GM19395 (cell line): ENCODE results near the gene FOXB1.

Experiments used
- ATAC-seq: cut with Tn5 transposase; IDR thresholded peaks from one replicate; pipeline ENCODE4 v1.9.1; 2021; ENCODE audit warnings: mild to moderate bottlenecking, moderate library complexity; ENCODE audit not compliant: unreplicated experiment

Gene FOXB1

DNA sequence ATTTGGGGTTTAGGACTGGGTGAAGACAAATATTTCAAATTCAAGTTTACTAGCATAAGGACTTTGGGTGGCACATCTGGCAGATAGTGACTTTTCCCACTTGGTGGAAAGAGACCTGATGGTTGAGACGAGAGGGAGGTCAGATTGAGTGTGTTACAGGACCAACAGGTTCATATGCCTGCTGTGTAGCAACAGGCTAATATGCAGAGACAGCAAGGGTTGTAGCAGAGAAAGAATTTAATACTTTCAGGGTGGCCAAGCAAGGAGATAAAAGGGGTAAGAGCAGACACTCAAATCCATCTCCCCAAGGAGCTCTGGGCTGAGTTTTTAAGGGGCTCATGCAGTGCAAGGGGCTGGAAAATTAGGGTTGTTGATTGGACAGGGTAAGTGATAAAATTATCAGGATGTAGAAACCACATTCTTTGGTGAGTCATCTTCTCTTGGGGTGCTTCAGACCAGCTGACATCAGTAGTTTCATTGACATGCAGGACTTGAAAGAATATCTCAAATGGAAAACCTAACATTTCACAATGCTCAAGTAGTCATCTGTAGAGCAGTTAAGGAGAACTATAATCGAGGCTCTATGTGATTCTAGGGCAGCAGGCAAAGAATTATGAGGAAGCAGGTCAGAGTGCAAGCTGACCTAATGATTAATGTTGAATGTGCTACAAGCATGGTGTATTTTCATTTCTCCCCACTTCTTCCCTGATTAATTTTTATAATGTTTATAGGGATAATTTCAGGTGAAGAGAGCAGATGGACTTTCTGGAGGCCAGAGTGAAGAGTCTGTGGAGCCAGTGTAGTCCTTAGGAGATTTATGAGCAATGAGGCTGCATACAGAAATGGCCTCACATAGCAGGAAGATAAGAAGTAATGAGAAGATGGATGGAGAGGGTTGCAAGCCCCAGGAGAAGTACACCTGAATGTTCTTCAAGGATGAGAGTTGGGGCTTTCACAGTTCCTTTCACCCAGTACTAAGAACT, 13.7 kb downstream of the FOXB1 start:
- ATAC-seq: no peak

DNA sequence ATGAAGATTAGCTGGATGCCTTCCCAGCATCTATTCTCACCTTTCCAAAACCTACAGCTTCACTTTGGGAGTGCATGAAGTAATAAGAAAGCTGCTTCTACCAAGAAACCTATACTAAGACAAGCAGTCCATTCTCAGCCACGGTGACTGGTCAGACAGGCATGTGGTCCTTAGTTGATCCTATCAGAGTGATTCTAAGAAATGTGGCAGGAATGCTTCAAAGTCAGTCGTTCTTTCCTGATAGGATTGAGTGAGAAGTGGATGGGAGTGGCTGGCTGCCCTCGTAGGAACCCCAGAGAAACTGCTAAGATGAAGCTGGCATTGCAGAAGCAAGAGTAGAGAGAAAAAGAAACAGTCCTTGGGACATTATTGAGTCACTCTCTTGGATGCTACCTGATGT, 16.6 kb downstream of the FOXB1 start:
- ATAC-seq: no peak

DNA sequence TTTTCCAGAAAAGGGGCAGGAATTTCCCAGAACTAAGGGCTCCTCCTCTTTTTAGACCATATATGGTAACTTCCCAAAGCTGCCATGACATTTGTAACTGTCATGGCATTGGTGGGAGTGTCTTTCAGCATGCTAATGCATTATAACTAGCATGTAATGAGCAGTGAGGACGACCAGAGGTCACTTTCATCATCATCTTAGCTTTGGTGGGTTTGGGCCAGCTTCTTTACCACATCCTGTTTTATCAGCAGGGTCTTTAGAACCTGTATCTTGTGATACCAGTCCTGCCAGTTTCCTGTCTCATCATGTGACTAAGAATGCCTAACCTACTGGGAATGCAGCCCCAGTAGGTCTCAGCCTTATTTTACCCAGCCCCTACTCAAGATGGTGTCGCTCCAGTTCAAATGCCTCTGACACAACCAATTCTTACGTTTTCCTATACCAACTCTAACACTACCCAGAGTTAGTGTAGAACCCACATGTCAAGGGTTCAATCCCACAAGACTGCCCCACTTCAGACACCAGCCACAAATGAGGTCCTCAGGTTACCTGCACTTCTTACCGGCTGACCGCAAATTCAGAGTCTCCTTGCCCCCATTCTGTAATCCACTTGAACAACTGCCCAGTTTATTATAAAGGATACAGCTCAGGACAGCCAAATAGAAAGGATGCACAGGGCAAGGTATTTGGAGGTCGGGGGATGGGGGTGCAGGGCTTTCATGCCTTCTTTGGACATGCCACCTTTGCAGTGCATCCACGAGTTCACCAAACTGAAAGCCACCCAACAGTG, 17.7 kb downstream of the FOXB1 start:
- no peak for ATAC-seq

DNA sequence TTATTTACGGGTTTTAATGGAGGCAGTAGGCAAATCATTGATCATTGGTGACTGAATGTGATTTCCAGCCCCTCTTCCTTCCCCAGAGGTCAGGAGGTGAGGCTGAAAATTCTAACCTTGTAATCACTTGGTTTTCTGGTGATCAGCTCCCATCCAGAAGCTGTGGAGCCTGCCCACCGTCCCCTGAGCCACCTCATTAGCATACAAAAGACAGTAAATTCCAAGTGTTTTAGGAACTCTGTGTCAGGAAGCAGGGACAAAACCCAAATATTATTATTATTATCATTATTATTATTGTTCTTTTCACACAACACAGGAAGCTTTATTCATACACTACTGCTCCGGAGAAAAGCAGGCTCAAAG, 18.2 kb downstream of the FOXB1 start:
- no peak for ATAC-seq

DNA sequence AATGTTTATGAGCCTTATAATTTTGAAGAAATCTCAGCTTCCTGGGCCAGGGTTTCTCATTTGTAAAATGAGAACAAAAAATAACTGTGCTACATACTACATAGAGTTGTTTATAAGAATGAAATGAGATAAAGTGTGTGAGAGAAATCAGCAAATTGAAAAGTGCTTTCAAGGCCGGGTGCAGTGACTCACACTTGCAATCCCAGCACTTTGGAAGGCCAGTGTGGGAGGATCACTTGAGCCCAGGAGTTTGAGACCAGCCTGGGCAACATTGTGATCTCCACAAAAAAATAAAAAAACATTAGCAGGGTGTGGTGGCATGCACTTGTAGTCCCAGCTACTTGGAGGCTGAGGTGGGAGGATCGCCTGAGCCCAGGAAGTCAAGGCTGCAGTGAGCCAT, 22.4 kb downstream of the FOXB1 start:
- no peak for ATAC-seq

DNA sequence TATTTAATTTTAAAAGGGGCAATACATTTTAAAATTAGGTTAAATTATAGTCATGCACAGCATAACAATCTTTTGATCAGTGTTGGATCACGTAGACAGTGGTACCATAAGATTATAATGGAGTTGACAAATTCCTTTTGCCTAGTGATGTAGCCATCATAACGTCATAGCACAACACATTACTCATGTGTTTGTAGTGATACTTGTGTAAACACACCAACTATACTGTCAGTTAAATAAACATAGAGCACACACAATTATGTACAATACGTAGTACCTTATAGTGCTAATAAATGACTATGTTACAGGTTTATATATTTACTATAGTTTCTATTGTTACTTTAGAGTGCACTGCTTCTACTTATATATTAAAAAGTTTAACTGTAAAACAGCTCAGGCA, 31.2 kb downstream of the FOXB1 start:
- no peak for ATAC-seq

DNA sequence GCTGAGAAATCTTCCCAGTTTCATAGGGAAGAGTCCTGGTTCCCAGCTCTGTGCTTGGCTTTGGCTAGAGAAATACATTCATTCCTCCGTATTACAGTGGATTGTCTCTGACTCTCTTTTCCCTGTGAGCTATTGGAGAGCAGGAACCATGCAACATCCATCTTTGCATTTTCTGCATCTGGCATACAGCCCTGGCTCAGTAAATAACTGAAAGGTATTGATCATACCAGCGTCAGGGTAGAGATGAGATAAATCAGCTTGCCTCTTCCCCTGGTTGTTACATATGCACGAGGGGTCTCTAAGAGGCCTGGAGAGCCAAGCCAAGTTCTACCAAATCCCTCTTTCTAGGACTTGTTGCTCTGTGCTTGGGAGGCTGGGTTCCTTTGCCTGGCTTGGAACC, 35.2 kb downstream of the FOXB1 start:
- ATAC-seq: no peak

DNA sequence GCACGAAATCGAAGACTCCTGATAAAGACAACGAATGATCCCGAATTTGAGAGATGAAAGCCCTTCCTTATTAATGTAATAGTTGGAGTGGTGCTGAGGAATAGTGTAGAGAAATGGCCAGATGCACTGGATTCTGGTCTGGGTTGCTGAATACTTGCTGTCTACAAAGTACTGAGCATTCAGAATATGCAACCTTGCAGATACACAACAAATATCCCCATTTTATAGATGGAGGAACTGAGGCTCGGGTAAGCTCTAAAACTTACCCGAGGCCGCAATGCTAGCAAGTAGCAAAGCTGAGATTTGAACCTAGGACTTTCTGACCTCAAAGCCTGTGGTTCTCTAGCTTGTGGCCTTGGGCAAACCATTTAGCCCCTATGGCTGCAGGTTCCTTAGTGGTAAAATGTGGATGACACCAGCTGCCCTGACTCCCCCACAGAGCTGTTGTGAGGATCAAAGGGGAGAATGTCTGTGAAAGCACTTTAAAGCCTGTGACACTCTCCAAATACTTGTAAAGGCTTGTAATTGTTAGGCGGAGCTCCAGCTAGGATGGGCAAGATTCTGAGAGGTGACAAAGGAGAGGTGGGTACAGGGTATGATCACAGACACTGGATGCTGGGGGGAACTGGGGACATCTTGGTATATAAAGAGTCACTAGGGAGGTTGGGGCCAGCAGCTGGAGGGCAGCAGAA, 39.8 kb downstream of the FOXB1 start:
- ATAC-seq: no peak

DNA sequence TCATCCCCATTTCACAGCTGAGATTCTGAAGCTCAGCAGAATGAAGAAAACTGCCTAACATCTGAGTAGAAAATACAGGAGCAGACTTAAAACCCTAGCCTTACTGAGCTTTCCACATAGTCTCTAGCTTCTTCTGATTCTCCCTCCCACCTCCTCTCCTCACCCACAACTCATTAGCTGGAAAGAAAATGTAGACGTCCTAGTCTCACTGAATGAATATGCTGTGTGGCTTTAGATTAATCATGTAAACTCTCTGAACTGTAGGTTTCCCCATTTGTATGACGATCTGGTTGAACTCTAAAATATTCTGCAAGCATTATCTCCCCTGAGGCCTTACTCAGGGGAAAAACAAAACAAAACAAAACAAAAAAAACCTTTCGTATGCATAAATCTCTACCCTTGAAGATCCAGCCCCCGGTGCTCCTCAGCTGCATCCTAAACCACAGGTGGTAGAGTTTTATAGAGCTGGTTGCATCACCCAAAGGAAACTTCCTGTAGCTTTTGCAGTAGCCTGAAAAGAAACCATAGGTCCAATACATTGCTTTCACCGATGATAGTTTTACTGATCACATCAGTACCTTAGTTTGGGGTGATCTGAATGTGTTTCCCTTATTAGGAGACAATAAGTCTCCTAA, 40.6 kb downstream of the FOXB1 start:
- ATAC-seq: no peak

DNA sequence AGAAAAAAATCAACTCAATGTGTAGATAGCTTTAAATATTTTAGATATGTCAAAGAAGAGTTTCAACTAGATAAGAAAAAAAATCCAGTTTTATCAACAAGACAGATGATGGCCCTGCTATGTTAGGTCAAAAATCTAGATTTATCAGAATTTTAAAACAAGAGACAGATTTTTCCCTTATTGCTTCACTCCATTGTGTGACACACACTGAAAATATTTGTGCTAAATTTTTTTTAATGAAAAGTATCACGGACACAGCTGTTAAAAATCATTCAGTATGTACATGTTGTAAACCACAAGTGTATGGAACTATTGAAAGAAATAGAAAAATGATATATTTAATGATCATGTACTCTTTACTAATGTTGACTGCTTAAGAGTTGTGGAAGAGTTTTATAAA, 43.6 kb downstream of the FOXB1 start:
- ATAC-seq: no peak

DNA sequence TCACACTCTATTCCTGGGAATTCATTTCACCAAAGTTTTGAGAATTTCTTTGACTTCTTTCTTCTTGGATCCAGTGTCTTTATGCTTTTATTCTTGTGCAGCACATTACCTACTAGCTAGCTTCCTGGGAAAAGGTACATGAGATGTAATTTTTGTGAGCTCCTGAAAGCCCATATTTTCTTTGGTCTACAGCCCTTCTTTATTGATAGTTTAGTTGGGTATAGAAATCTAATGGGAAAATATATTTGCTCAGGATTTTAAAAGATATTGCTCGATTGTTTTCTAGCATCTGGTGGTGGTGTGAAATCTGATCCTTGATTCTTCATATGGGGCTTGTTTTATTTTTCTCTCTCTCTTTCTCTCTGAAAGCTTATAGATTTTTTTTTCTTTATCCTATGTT, 45.8 kb downstream of the FOXB1 start:
- no peak for ATAC-seq

DNA sequence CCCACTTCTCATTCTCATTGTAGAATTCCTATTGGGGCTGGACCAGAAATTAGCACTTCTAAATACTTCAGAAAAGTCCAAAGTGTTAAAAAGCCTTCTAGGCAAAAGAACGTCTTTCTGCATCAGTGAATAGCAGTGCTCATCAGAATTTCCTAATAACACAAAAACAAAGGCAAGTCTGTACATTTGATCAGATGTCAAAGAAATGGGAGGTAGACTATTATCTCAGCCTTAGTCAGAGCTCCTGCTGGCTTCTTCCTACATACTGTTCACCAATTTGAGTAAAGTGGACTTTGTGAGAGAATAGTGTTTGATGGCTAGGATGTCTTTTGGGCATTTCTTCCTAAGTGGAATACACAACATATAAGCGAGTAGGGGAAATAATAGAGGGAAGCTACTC, 48.7 kb downstream of the FOXB1 start:
- ATAC-seq: no peak

DNA sequence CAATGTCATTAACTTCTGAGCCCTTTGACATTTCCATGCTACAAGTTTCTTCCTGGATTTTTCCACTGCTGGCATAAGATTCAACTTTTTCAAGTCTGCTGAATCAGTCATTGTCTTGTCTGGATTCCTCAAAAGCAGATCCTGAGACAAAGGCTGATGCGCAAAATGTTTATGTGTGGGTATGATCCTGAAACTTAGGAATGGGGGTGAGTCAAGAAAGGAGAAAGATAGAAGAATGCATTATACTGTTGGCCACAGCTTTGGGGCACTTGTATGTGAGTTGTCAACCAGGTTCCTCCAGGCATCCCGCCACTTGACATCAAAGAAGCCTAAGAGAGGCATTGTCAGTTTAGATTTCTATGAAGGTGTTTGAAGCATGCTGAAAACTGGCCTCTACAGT, 50.4 kb downstream of the FOXB1 start:
- no peak for ATAC-seq
